GM21367 (cell line): ENCODE measurements around the gene MYO5C.

Experiments
- ATAC-seq: cut with Tn5 transposase; IDR thresholded peaks from one replicate; pipeline ENCODE4 v1.9.1; 2021; ENCODE audit not compliant: unreplicated experiment

Gene MYO5C

DNA sequence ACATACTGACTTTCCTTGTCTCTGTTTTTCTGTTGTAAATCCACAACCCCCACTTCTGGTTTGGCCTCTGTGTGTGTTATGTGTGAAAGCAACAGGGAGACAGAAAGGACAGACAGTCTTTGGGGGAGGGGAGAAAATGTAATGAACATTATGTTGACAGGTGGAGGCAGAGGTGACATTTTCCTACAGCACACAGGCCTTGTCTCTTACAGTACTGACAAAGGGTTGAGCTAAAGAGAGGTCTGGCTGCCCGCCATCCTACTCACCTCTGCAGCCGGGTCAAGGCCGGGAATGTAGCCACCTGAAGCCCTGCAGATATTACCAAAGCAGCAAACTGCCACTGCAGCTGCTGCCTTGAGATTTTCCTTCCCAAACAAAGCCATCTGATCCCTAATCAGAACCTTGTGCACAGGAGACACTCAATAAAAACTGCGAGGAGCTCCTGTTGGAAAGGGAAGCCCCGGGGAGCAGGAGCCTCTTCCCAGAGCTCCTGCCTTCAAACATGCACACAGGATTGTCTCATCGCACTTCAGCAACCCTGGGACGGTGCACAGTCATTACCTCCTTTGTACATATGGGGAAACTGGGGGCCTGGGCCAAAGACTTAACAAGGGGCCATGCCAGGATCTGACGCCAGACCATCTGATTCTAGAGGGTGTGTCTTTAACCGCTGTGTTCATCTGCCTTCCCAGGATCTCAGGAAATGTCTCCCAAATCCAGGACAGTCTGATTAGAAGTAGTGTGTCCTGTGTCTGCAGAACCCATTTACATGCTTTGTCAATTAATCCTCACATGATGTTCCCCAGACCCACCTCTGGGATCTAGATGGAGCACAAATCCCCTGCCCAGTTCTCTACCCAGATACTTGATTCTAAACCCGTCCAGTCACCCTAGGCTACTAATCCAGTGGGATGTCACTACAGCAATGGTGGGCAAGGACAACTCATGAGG lies 14.2 kb downstream of the MYO5C start:
- no peak for ATAC-seq

- no peak for ATAC-seq
These were observed 15.1 kb downstream of the MYO5C start for GRCh38 chr15:52280326-52281084.

DNA sequence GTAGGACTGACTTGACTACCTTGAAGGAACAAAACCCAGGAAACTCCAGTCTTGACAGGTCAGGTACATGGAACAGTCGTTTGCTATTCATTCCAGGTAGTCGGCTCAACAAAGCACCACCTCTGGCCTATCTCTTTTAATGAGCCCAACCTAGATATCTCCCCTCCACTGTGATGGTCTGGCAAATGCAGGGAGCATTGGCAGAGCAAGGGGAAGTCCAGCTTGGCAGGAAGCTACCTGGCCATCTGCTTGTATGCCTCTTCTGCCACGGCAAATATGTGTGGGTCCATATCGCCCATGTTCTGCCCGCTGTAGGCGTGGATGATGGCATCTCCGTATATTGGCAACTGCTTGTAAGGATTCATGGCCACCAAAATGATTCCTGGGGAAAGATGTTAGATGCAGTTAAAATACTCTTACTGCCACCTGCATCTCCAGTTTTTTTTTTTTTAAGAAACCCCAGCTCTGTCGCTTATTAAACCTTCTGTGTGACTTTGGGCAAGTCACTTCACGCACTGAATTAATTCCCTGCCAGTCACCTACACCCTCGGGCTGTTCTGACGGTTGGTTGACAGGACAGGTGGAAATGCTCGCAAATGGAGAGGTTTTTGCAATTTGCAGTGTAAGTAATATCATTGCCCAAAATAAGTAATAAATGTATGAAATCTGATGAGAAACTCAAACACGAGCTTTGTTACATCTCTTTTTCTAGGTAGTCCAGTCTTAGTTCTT lies 16.8 kb downstream of the MYO5C start:
- ATAC-seq: no peak

DNA sequence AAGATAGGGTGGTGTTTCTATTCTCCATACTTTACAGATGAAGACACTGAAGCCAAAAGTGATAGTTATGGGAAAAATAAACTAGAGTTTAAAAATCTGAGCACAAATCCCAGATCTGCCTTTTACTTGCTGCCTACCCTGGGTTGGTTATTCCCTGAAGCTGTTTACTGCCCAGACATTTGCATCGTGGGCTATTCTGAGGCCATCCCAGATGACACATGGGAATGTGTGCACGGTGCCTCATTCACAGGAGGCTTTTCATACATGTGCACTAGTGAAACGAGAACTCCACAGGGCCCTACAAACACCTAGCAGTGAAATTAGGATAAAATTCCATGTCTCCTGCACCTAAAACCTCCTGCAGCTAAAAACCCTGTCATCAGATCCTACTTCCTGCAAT lies 17.5 kb downstream of the MYO5C start:
- ATAC-seq: no peak

DNA sequence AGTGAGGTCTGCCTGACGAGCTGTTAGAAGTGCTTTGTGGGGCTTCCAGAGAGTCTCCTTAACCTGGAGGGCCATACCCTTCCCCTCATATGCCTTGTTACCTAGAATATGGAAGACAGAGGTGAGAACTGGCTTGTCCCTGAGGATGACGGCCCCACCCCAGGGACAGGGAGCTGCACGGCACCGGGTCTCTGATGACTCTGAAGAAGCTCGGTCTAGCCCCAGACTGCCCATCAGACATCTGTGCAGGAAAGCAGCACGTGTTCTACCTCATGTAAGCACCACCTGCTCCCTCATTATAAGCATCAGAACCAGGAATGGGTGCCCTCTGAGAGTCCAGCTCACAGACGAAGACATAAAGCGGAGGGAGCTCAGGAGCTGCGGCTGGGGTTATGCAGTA lies 18.0 kb downstream of the MYO5C start:
- no peak for ATAC-seq

DNA sequence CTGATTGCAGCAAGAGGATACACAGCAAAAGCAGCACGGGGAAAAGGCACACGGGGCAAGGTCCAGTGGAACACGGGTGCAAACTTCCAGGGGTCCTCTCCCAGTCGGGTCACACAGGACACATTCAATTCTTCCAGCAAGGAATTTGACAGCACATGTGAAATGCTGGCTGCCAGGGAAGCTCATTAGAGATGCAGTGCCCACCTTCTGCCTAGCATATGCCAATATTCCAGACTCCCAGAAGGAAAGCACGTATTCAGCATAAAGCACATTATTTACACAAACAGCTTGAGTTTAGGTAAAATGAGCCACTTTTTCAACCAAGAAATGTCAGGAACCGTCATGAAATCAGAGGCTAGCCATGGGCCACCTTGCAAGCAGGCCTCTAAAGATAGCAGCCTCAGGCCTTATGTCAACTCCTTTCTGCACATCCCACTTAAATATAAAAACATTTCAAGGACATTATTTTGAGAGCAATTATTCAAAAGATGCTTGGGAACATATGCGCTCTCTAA lies 19.3 kb downstream of the MYO5C start:
- no peak for ATAC-seq

DNA sequence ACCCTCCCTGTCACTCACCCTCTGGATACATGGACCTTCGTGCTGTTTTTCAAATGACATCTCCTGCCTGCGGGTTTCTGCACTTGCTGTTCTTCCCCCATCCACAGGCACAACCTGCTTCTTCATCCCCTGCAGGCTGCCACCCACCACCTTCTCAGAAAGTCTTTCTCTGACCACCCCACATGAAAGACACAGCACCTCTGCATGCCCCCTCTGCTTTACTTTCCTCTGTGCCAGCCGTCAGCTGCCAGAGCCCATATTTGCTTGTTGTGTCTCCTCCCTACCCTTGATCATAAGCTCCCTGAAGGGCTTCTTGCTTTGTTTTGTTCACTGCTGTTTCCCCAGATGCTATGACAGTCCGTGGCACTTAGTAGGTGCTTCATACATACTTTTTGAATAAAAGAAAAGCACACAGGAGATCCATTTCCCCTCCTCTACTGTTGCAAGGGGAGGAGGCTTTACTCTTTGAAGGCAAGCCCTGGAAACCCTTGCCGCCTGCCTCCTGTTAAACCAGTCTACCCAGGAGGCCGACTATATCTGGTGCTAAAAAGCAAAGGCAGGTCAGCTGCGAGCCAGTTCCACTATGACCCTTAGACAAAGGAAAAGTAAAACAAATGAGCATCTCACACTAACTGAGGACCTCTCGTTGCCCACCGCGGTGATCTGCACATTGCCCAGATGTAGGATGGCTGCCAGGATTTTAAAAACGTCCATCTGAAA lies 31.9 kb downstream of the MYO5C start:
- no peak for ATAC-seq

GRCh38 chr15:52262364-52262763 lies 33.2 kb downstream of the MYO5C start:
- no peak for ATAC-seq

DNA sequence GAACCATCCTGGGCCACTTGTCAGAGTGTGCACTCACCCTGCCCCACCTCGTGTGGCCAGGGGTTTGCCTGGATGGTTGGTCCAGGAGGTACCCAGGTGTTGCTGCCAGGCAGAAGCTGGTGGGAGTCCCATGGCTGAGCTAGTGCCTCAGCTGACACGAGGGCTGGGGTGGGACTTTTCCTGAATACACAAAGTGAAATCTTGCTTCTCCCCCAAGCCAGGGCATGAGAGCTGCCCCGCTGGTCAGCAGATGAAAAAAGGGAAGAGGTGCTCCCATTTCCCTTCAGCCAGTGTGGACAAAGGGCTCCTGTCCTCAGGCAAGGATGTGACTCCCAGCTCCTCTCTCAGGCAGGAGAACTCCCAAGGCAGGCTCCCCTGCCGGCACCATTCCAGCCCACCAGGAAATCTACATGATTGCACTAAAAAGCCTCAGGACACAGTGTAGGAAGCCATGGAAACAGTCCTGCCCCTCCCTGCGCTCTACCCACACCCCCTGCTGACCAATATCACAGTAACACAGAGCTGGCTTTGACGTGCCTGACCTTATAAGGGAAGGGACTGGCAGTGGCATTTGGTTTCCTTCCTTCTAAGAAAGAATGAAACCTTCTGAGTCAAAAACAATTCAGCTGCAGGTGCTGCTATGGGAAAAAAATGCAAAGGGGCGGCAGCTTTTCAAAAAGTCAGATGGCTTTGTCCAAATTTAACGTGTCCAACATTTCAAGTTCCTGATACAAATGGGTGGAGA lies 33.9 kb downstream of the MYO5C start:
- ATAC-seq: peak; percentile 96

DNA sequence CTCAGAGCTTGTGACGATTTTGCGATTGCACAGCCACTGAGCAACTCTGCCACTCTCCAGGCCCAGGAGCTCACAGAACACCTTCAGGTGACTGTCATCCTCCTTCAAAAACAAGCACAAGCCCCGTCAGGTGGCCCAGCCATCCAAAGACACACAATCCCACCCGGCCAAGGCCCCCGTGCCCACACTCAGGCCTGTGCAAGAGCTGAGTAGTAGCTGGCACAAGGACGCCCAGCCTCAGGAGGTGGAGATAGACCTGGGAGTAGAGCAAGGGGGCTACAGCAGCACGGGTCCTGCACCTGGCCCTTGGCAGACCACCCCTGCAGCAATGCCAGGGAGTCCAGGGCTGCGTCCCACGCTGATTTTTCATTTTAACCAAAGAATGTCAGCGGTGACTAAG lies 34.6 kb downstream of the MYO5C start:
- no peak for ATAC-seq

- ATAC-seq: no peak
These were observed 36.1 kb downstream of the MYO5C start for GRCh38 chr15:52259503-52259902.

GRCh38 chr15:52258461-52258860 lies 37.1 kb downstream of the MYO5C start:
- no peak for ATAC-seq

DNA sequence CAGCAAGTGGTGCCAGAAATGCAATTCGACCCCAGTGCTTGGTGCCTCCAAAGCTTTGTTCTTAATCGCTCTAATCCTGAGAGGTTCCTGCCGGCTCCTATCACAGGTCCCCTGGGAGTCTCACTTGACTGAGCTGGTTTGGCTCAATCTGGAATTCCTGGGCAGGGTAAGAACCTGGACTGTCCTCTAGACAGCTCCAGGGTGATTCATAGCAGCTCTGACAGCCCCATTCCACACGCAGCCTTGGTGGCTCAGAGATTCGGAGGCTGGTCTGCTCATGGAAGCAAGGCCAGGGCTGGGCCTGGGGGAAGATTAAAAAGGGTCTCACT lies 37.9 kb downstream of the MYO5C start:
- ATAC-seq: no peak

GRCh38 chr15:52256930-52257733 lies 38.5 kb downstream of the MYO5C start:
- no peak for ATAC-seq

GRCh38 chr15:52256366-52256765 lies 39.2 kb downstream of the MYO5C start:
- ATAC-seq: peak; percentile 35

DNA sequence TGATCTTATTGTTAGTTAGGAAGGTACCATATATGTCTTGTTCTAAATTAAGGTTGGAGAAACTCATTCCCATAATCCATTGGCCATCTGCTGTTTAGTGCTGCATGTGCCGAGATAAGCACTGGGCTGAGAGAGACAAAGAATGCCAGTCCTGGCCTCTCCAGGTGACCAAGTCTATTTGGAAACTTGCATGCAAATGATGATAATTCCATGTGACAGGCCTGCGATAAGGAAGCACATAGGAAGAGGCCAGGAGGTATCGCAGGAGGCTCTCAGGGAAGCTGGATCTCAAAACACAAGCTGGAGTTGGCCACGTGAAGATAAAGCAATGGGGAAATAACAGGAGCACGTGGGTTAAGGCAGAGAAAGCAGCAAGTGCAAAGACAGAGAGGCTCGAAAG lies 39.7 kb downstream of the MYO5C start:
- no peak for ATAC-seq

- ATAC-seq: no peak
These were observed 40.6 kb downstream of the MYO5C start for GRCh38 chr15:52255008-52255407.

DNA sequence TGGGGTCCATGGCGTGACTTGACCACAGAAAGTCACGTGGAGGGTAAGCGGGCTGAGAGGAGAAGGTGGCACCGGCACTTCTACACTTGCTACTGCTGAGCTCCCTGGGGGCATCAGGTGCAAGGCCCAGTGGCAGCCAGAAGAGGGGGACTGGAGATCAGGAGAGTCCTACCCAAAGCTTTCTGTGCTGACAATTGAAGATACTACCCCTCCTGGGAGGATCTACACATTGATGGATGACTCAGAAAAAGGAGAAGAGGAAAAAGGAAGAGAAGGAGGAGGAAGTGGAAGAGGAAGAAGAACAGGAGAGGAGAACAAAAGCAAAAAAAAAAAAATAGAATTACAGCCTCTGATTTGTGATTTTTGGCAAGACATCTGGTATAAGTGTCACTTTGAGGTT lies 41.2 kb downstream of the MYO5C start:
- ATAC-seq: no peak

DNA sequence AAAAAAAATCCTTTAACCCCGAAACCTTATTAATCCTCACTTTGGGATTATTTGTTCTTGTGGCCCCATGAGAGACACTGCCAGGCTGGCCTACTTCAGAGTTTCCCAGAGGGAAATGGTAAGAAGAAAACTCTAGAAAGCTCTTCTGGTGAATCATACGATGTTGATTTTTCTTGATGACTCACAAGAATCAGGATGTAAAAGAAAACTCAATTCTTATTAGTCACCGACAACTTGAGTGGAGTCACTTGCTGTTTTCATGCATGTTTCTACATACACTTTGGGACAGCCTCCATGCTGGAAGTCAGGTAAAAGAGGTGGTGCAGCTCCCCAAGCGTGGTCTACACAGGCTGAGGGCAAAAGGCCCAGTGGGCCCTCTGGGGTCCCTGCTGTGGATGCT lies 42.8 kb downstream of the MYO5C start:
- no peak for ATAC-seq
